Measurements from ENCODE around the gene PTGS2. TPM values are rescaled to one million over a fixed set of nuclear protein-coding genes. Genes with fewer than 3 reads are reported as not detected.
A peak's percentile ranks its signal among the peaks of the same experiment; 100 is the strongest.

Gene PTGS2
- total RNA-seq, 2 donors from 2014 or later, result 0.09 to 0.15 TPM

- H3K4me1 Mint-ChIP-seq, result peaks cover 8% of the 10 kb centered on the region
- Histone ChIP-seq H3K4me1 (ENCODE audit: control insufficient read depth, insufficient read depth, low read length) (no peaks in the 10 kb centered on the region), H3K9ac (ENCODE audit: extremely low read depth, low read length, poor library complexity, severe bottlenecking) (no peak overlapping the region), H3K27ac (ENCODE audit: low read depth, low read length) (no peak overlapping the region), H3K9me3 (ENCODE audit: control insufficient read depth, low read length) (no peaks in the 10 kb centered on the region), H3K36me3 (ENCODE audit: control insufficient read depth, insufficient read depth, low read length) (no peaks in the 10 kb centered on the region), H3K4me3 (ENCODE audit: low read length) (peak overlapping the region; percentile 56), H3K27me3 (ENCODE audit: control insufficient read depth, insufficient read depth, low read length, poor library complexity, severe bottlenecking) (no peaks in the 10 kb centered on the region)
- H3K27me3 Mint-ChIP-seq (ENCODE audit: insufficient read depth), result peaks cover 5% of the 10 kb centered on the region
- H3K9me3 Mint-ChIP-seq, result peaks cover 2% of the 10 kb centered on the region
- peak overlapping the region; percentile 63 for H3K4me3 Mint-ChIP-seq
- peak overlapping the region; percentile 84 for H3K27ac Mint-ChIP-seq
- TF ChIP-seq CTCF (conservative IDR thresholded peaks at IDR 0.05), result no peak
- H3K36me3 Mint-ChIP-seq (ENCODE audit: low read depth), result no peaks in the 10 kb centered on the region
- DNase-seq, result no peak
- WGBS, 2 experiments (ENCODE audit: insufficient coverage in 1 of 2, insufficient read length in 1 of 2), result 87% methylated on average over 2 of the region's 2 CpGs
Observed at GRCh38 chr1:186636786-186637185, 43.4 kb downstream of the PTGS2 start.

GRCh38 chr1:186634511-186634910, 45.7 kb downstream of the PTGS2 start:
- no peak overlapping the region for H3K4me3 ChIP-seq (ENCODE audit: low read length)
- WGBS, 2 experiments (ENCODE audit: insufficient coverage in 1 of 2, insufficient read length in 1 of 2), result 94% methylated on average over 2 of the region's 2 CpGs; no CpG with 5 or more reads in 1 of the 2 experiments
- DNase-seq, result no peak

GRCh38 chr1:186633116-186633515, 47.1 kb downstream of the PTGS2 start:
- peaks cover 2% of the 10 kb centered on the region for H3K9me3 Mint-ChIP-seq
- H3K36me3 ChIP-seq (ENCODE audit: control insufficient read depth, insufficient read depth, low read length), result no peaks in the 10 kb centered on the region
- no peak overlapping the region for H3K9ac ChIP-seq (ENCODE audit: extremely low read depth, low read length, poor library complexity, severe bottlenecking)
- DNase-seq, result no peak
- WGBS, 2 experiments (ENCODE audit: insufficient coverage in 1 of 2, insufficient read length in 1 of 2), result 92 to 100% methylated on average over 1 of the region's 1 CpG
- no peak for TF ChIP-seq CTCF (conservative IDR thresholded peaks at IDR 0.05)
- H3K4me3 Mint-ChIP-seq, result no peak overlapping the region
- peaks cover 8% of the 10 kb centered on the region for H3K4me1 Mint-ChIP-seq
- H3K4me1 ChIP-seq (ENCODE audit: control insufficient read depth, insufficient read depth, low read length), result no peaks in the 10 kb centered on the region
- no peaks in the 10 kb centered on the region for H3K36me3 Mint-ChIP-seq (ENCODE audit: low read depth)
- no peak overlapping the region for H3K4me3 ChIP-seq (ENCODE audit: low read length)
- no peaks in the 10 kb centered on the region for H3K9me3 ChIP-seq (ENCODE audit: control insufficient read depth, low read length)
- H3K27ac Mint-ChIP-seq, result no peak overlapping the region
- no peak overlapping the region for H3K27ac ChIP-seq (ENCODE audit: low read depth, low read length)
- no peaks in the 10 kb centered on the region for H3K27me3 ChIP-seq (ENCODE audit: control insufficient read depth, insufficient read depth, low read length, poor library complexity, severe bottlenecking)
- peaks cover 5% of the 10 kb centered on the region for H3K27me3 Mint-ChIP-seq (ENCODE audit: insufficient read depth)

More at GRCh38 chr1:186634511-186634910, 45.7 kb downstream of the PTGS2 start:
- no peak overlapping the region for H3K27ac Mint-ChIP-seq
- H3K36me3 Mint-ChIP-seq (ENCODE audit: low read depth), result no peaks in the 10 kb centered on the region
- no peak for TF ChIP-seq CTCF (conservative IDR thresholded peaks at IDR 0.05)
- Histone ChIP-seq H3K27ac (ENCODE audit: low read depth, low read length) (no peak overlapping the region), H3K4me1 (ENCODE audit: control insufficient read depth, insufficient read depth, low read length) (no peaks in the 10 kb centered on the region), H3K36me3 (ENCODE audit: control insufficient read depth, insufficient read depth, low read length) (no peaks in the 10 kb centered on the region), H3K9ac (ENCODE audit: extremely low read depth, low read length, poor library complexity, severe bottlenecking) (no peak overlapping the region), H3K27me3 (ENCODE audit: control insufficient read depth, insufficient read depth, low read length, poor library complexity, severe bottlenecking) (no peaks in the 10 kb centered on the region), H3K9me3 (ENCODE audit: control insufficient read depth, low read length) (no peaks in the 10 kb centered on the region)
- H3K4me1 Mint-ChIP-seq, result peaks cover 8% of the 10 kb centered on the region
- H3K4me3 Mint-ChIP-seq, result no peak overlapping the region
- peaks cover 2% of the 10 kb centered on the region for H3K9me3 Mint-ChIP-seq
- H3K27me3 Mint-ChIP-seq (ENCODE audit: insufficient read depth), result peaks cover 5% of the 10 kb centered on the region

All from endodermal cell (in vitro differentiated cells).